PC-9 (cell line): ENCODE data around the gene SCN8A. TPM values are rescaled to one million over a fixed set of nuclear protein-coding genes. Genes with fewer than 3 reads are reported as not detected.
"Not testable (repeated sequence)": the region's sequence is repeated elsewhere in the genome, so short reads cannot be mapped to it uniquely, and the experiment has no call there.

ENCODE experiments used
- BruUV-seq: library from RNA; stranded (reverse); fragments of 400-500 nt; replicated peaks from 2 replicates; lab custom pipeline; 2021; lab: Mats Ljungman, UMichigan
- CTCF ChIA-PET: fragments of 300-600 bp; sonication (Branson Sonifier 250); formaldehyde crosslinking; loops from one replicate; lab custom pipeline; 2022; ENCODE audit warnings: antibody characterized with exemption; lab: Charles Lee
- POLR2A ChIA-PET: fragments of 300-600 bp; sonication (Branson Sonifier 250); formaldehyde crosslinking; loops from one replicate; lab custom pipeline; 2022; ENCODE audit warnings: antibody characterized with exemption; ENCODE audit not compliant: unreplicated experiment; lab: Charles Lee
- DNase-seq, 2 experiments: peaks; one replicate each; pipeline versions ENCODE4 v3.0.0 to v3.0.0-alpha.2; 2015 to 2022; ENCODE audit warnings: mixed read lengths in 1 of 2
- H2AFZ ChIP-seq: fragments of 200-600 bp; sonication (generic); 2 replicates; pipeline ENCODE4 v1.8.1; 2017; ENCODE audit warnings: antibody characterized with exemption
- H3F3A ChIP-seq: fragments of 200-600 bp; sonication (generic); 2 replicates; pipeline ENCODE4 v1.8.1; 2017; ENCODE audit warnings: antibody characterized with exemption, mild to moderate bottlenecking, low read depth; ENCODE audit not compliant: insufficient read depth
- H3K27ac ChIP-seq: fragments of 200-600 bp; sonication (generic); 2 replicates; pipeline ENCODE4 v1.6.1; 2016; ENCODE audit warnings: mixed run types
- H3K27me3 ChIP-seq: fragments of 200-600 bp; sonication (generic); 2 replicates; pipeline ENCODE4 v1.6.1; 2016; ENCODE audit warnings: low read depth, mixed run types; ENCODE audit not compliant: insufficient read depth
- H3K36me3 ChIP-seq: fragments of 200-600 bp; sonication (generic); 2 replicates; pipeline ENCODE4 v1.6.1; 2016; ENCODE audit warnings: low read depth, mixed run types
- H3K4me1 ChIP-seq: fragments of 200-600 bp; sonication (generic); replicated peaks from 2 replicates; pipeline ENCODE4 v1.6.1; 2016; ENCODE audit warnings: mixed run types; ENCODE audit not compliant: insufficient read depth
- H3K4me2 ChIP-seq: fragments of 200-600 bp; sonication (generic); 2 replicates; pipeline ENCODE4 v1.6.1; 2017; ENCODE audit warnings: mixed run types
- H3K4me3 ChIP-seq: fragments of 200-600 bp; sonication (generic); 2 replicates; pipeline ENCODE4 v1.6.1; 2016; ENCODE audit warnings: mixed run types
- H3K79me2 ChIP-seq: fragments of 200-600 bp; sonication (generic); 2 replicates; pipeline ENCODE4 v1.6.1; 2017; ENCODE audit warnings: low read depth, mixed run types
- H3K9me2 ChIP-seq: fragments of 200-600 bp; sonication (generic); 2 replicates; pipeline ENCODE4 v1.8.1; 2017; ENCODE audit warnings: mild to moderate bottlenecking; ENCODE audit not compliant: insufficient read depth
- H3K9me3 ChIP-seq: fragments of 200-600 bp; sonication (generic); 2 replicates; pipeline ENCODE4 v1.8.1; 2016; ENCODE audit warnings: low read depth; ENCODE audit not compliant: insufficient read depth
- H4K20me1 ChIP-seq: fragments of 200-600 bp; sonication (generic); 2 replicates; pipeline ENCODE4 v1.8.1; 2017; ENCODE audit not compliant: insufficient read depth
- EZH2 ChIP-seq: fragments of 200-600 bp; sonication (generic); IDR thresholded peaks from 2 replicates; pipeline ENCODE4 v1.8.0; 2017; ENCODE audit warnings: antibody characterized with exemption, low read depth
- intact Hi-C: fragments of 100-400 bp; cut with micrococcal nuclease; formaldehyde crosslinking; loops from one replicate; pipeline ENCODE4 v1.10.0; 2022; ENCODE audit not compliant: unreplicated experiment
- total RNA-seq: library from RNA; stranded (reverse); gene quantifications from 2 replicates; pipeline ENCODE4 v1.2.3, GENCODE V29; 2021
- TF ChIP-seq, protein P1 (sequence below): fragments of 200-600 bp; sonication (generic); conservative IDR thresholded peaks from 2 replicates; pipeline ENCODE4 v1.6.1; 2017; ENCODE audit warnings: mixed run types, antibody characterized with exemption, mild to moderate bottlenecking, moderate library complexity

Gene SCN8A
- total RNA-seq, 1 experiment from 2014 or later, result 0.17 TPM

DNA sequence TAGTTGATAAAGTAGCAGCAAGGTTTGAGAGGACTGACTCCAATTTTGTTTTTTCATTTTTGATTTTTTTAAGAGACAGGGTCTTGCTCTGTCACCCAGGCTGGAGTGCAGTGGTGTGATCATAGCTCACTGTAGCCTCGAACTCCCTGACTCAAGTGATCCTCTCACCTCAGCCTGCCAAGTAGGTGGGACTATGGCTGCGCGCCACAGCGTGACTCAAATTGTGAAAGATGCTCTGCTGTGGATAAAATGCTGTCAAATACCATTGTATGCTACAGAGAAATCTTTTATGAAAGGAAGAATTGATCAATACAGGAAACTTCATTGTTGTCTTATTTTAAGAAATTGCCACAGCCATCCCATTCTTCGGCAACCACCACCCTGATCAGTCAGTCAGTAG, 48.3 kb downstream of the SCN8A start:
- H3K9me3 ChIP-seq, result no peaks in the 10 kb centered on the region
- H3K79me2 ChIP-seq, result no peaks in the 10 kb centered on the region
- no peak overlapping the region for H3K27ac ChIP-seq
- no peak overlapping the region for H2AFZ ChIP-seq
- H3K4me1 ChIP-seq, result no peaks in the 10 kb centered on the region
- BruUV-seq, result no TSS peak
- H3F3A ChIP-seq, result no peaks in the 10 kb centered on the region
- ChIA-PET POLR2A (no interaction called here), CTCF (no interaction called here)
- H3K36me3 ChIP-seq, result no peaks in the 10 kb centered on the region
- H3K4me2 ChIP-seq, result no peak overlapping the region
- peaks cover 13% of the 10 kb centered on the region; the same call in 1 of the 2 replicates for H3K27me3 ChIP-seq
- H4K20me1 ChIP-seq, result no peaks in the 10 kb centered on the region
- H3K9me2 ChIP-seq, result no peaks in the 10 kb centered on the region
- no peak overlapping the region for H3K4me3 ChIP-seq
- TF ChIP-seq, protein P1, sequence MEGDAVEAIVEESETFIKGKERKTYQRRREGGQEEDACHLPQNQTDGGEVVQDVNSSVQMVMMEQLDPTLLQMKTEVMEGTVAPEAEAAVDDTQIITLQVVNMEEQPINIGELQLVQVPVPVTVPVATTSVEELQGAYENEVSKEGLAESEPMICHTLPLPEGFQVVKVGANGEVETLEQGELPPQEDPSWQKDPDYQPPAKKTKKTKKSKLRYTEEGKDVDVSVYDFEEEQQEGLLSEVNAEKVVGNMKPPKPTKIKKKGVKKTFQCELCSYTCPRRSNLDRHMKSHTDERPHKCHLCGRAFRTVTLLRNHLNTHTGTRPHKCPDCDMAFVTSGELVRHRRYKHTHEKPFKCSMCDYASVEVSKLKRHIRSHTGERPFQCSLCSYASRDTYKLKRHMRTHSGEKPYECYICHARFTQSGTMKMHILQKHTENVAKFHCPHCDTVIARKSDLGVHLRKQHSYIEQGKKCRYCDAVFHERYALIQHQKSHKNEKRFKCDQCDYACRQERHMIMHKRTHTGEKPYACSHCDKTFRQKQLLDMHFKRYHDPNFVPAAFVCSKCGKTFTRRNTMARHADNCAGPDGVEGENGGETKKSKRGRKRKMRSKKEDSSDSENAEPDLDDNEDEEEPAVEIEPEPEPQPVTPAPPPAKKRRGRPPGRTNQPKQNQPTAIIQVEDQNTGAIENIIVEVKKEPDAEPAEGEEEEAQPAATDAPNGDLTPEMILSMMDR, result no peak
- no peak for DNase-seq
- intact Hi-C loops, result no loop called here

DNA sequence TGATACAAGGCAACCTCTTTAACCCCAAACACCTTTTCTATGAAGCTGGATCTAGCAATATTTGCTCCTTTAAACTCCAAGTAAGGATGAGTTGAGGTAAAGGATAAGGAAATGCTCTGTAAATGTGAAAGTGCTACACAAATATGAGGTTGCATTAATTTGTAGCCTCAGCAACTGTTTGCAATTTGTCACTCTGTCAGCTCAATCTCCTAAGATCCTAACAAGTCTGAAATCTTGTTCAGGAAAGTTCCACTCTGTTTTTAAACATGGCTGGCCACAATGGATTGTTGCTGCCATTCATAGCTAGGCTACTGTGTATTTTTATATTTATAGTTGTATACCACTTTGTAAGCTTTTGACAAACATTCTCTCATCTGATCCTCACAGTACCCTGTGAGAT, 51.3 kb downstream of the SCN8A start:
- Histone ChIP-seq H4K20me1 (no peaks in the 10 kb centered on the region), H3F3A (no peaks in the 10 kb centered on the region), H2AFZ (no peak overlapping the region), H3K4me1 (no peaks in the 10 kb centered on the region), H3K27ac (no peak overlapping the region), H3K4me3 (no peak overlapping the region), H3K4me2 (no peak overlapping the region), H3K9me2 (peaks cover 5% of the 10 kb centered on the region; the same call in 1 of the 2 replicates), H3K9me3 (no peaks in the 10 kb centered on the region), H3K27me3 (peaks cover 13% of the 10 kb centered on the region; the same call in 1 of the 2 replicates), H3K36me3 (no peaks in the 10 kb centered on the region), H3K79me2 (no peaks in the 10 kb centered on the region)
- no peak for DNase-seq
- CTCF ChIA-PET, result no interaction called here
- POLR2A ChIA-PET, result no interaction called here
- BruUV-seq, result no TSS peak
- intact Hi-C loops, result no loop called here
- TF ChIP-seq EZH2, result no peak
- TF ChIP-seq, protein P1, result no peak

DNA sequence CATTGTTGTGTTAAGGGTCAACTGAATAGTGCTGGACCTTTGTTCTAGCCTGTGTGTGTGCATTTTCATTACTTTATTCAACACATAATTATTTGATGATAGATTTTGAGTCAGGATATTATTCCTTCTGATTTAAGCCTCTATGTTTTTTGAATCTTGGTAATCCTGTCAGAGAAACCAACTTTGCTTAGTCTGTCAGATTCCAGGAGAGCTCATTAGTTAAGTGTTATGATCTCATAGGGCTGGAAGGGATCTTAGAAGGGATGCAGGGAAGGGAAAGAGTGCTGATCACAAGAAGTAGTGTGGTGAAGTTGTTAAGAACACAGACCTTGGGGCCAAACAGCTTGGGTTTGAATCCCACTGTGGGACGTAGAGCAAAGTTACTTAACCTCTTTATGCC, 52.9 kb downstream of the SCN8A start:
- TF ChIP-seq EZH2, result no peak
- TF ChIP-seq, protein P1, result no peak
- no peaks in the 10 kb centered on the region for H4K20me1 ChIP-seq
- no peaks in the 10 kb centered on the region for H3K36me3 ChIP-seq
- H3F3A ChIP-seq, result no peaks in the 10 kb centered on the region
- H3K4me1 ChIP-seq, result no peaks in the 10 kb centered on the region
- no peak overlapping the region for H3K4me3 ChIP-seq
- H3K9me3 ChIP-seq, result no peaks in the 10 kb centered on the region
- POLR2A ChIA-PET, result no interaction called here
- no peak for DNase-seq
- H3K79me2 ChIP-seq, result no peaks in the 10 kb centered on the region
- CTCF ChIA-PET, result no interaction called here
- H3K27me3 ChIP-seq, result peaks cover 15% of the 10 kb centered on the region; the same call in 1 of the 2 replicates
- no peak overlapping the region for H3K27ac ChIP-seq
- intact Hi-C loops, result no loop called here
- no TSS peak for BruUV-seq
- no peak overlapping the region for H2AFZ ChIP-seq
- peaks cover 5% of the 10 kb centered on the region; the same call in 1 of the 2 replicates for H3K9me2 ChIP-seq
- no peak overlapping the region for H3K4me2 ChIP-seq

DNA sequence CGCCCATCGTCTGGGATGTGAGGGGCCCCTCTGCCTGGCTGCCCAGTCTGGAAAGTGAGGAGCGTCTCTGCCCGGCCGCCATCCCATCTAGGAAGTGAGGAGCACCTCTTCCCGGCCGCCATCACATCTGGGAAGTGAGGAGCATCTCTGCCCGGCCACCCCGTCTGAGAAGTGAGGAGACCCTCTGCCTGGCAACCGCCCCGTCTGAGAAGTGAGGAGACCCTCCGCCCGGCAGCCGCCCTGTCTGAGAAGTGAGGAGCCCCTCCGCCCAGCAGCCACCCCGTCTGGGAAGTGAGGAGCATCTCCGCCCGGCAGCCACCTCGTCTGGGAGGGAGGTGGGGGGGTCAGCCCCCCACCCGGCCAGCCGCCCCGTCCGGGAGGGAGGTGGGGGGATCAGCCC, 53.7 kb downstream of the SCN8A start:
- BruUV-seq, intact Hi-C loops, H4K20me1 ChIP-seq, H3F3A ChIP-seq, H3K4me2 ChIP-seq, H3K9me3 ChIP-seq, H3K9me2 ChIP-seq, POLR2A ChIA-PET, H3K4me3 ChIP-seq, H3K79me2 ChIP-seq, CTCF ChIA-PET, H2AFZ ChIP-seq, H3K36me3 ChIP-seq, H3K4me1 ChIP-seq, H3K27ac ChIP-seq, DNase-seq: not testable (repeated sequence)
- H3K27me3 ChIP-seq, result peaks cover 23% of the 10 kb centered on the region; the same call in 1 of the 2 replicates
